NCI-H526 (cell line): ENCODE results near the gene SLC6A4.
"Not testable (repeated sequence)": the region's sequence is repeated elsewhere in the genome, so short reads cannot be mapped to it uniquely, and the experiment has no call there.

Experiments
- DNase-seq, 2 experiments: peaks; one replicate each; lab custom pipeline; 2025; lab: John Stamatoyannopoulos, UW

Gene SLC6A4

DNA sequence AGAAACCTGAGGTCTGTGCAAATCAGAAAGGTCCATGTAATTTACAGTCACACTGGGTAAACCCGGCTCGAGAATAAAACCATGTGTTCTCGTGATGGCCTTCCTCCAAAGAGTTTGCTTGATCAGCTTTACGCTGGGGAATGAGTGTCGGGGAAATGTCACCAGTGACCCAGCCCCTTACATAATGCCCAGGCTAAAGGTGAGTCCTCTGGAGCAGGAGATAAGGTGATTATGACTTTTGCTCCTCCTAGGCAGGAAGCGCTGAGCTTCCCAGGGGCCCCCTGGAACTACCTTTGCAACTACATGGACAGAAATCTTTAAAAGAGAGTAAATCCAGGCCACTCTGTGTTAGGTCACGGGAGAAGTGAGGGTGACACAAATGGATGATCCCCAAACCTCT, 15.7 kb downstream of the SLC6A4 start:
- DNase-seq = no peak

DNA sequence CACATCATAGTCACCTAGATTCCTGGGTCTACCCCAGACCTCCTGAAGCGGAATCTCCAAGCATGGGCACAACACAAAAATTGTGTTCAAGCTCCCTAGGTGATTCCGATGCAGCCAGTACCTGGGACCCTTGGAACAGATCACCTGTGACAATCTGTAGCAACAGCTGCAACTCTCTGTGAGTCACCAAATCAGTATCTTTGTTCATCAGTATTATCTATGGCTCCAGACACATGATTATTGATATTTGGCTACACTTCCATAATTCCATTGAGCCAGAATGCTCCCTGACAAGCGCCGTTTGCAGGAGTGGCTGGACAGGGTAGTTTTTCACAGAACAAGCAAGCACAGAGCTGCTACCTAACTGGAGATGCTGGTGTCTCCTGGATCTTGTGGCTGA, 16.2 kb downstream of the SLC6A4 start:
- DNase-seq = no peak

DNA sequence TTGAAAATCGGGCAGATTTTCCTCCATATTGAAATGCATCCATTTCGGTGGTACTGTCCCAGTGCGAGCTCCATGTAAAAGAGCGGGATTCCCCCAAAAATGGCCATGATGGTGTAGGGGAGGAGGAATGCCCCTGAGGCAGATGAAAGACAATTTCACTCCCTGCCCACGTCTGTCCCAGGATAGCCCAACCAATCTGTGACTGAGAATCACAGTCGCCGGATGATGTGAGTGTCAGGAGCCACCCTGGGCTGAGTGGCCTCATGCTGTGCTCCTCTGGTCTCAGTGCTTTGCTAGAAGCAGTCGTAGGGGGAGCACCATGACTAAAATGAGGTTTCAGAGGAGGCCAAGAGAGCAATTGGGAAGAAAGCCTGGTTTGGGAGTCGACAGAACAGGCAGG, 16.7 kb downstream of the SLC6A4 start:
- no peak for DNase-seq

DNA sequence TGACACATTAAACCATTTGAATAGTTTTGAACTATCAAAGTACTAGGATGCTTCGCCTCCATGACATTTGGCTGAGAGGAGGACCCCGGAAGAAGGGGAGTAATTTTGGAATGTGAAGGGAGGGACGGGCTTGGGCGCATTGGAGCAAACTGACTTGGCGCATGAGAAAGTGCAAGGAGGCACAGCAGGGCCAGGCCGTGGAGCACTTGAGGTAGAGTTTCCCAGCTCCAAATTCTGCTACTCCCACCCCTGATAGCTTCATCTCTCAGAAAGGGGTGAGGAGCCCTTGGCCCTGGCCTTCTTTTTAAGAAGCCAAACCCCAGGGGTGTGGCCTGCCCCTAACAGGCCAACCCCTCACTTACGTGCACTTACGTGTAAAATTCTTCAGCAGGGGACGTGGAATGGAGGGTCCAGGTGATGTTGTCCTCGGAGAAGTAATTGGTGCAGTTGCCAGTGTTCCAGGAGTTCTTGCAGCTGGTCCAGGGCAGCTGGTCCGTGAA, 17.7 kb downstream of the SLC6A4 start:
- no peak for DNase-seq

DNA sequence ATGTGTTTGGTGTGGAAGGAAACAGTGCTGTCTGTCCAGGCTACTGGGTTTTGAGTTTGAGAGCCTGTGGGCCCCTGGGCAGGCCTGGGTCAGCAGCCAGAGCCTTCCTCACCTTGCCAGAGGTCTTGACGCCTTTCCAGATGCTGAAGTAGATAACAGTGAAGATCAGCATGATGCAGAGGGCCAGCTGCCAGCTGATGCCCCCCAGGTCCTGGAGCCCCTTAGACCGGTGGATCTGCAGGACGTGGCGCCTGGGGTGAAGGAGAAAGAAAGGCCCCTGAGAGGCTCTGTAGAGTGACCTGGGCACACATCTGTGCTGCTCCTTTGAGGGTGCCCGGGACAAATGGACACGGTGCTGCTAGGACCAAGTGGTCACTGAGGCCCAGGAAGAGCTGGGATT, 18.4 kb downstream of the SLC6A4 start:
- no peak for DNase-seq

DNA sequence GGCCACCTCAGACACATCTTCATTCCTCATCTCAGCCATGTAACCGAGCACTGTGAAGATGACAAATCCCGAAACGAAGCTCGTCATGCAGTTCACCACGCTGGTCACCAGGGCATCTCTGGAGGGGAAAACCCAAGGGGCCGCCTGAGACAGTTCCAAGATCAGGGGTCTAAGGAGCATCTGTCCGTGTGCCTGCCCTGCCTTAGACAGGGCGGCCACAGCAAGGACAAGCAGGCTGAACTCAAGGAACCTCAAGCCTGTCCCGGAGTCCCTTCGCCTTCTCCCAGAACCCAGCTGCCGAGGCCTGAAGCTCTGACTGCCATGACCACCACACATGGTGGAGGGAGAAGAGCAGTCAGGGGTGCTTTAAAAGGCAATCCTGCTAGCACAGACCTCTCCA, 22.7 kb downstream of the SLC6A4 start:
- no peak for DNase-seq

DNA sequence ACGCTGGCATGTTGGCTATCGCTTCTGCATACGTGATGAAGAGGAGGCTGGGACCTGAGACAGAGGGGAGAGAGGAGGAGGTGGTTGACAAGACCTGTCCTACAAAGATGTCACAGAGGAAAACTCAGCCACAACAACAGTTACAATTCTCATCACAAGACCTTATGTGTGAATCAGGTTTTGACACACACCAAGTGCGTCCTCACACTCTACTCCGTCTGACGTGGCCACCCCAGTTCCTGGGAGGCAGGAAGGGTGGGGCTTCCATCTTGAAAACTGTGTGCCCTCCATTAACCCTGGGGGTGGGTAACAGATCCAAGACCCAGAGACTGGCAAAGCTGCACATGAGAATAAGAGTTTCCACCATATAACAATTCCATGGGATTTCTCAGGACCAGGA, 24.1 kb downstream of the SLC6A4 start:
- no peak for DNase-seq

DNA sequence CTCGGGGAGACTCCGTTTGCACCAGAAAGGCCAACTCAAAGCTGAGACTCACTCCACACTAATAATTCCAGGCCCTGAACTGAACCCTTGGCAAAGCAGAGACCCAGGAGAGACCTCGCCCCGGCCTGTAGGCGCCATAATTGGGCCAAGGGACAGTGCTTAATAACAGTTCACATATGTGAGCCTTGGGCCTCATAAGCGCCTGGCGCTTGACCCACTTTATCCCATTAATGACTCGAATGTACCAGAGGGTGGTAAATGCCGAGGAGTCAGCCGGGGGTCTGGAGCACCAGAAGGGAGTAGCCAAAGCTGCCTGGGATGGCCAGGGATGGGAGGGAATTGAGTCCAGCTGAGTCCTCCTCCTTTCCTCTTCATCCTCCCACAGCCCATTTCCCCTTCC, 24.6 kb downstream of the SLC6A4 start:
- DNase-seq = no peak

DNA sequence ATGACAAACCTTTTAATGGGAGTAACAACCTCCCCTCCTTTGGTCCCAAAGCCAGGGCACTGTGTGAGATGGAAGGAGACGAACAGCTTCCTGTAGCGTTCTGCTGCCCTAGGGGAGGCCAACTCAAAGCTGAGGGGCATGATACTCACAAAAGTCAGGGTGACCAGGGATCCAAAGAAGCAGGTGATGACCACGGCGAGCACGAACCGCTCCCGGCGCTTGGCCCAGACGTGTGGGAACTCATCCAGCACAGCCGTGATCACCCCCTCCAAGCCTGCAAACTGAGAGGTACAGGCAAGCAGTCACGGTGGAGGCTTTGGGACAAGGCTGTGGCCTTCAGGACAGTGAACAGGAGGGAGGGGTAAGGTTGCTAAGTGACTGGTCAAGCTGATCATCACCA, 25.1 kb downstream of the SLC6A4 start:
- DNase-seq = no peak

DNA sequence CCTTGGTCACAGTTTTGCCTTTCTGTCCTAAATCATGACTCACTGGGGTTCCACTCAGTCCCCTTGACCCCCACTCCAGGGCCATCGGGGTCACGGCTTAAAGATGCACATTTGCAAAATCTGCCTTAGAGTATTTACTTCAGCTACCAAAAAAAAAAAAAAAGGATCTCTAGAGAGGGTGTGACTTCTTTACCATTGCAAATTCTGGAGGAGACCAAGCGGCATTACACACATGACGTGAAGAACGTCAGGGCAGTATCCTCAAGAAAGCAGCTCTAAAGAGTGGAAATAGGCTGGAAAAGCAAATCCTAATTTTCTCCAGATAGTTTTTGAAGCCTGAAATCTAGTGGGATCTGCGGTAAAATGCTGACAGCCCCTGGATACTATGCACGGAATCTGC, 25.6 kb downstream of the SLC6A4 start:
- DNase-seq = no peak

DNA sequence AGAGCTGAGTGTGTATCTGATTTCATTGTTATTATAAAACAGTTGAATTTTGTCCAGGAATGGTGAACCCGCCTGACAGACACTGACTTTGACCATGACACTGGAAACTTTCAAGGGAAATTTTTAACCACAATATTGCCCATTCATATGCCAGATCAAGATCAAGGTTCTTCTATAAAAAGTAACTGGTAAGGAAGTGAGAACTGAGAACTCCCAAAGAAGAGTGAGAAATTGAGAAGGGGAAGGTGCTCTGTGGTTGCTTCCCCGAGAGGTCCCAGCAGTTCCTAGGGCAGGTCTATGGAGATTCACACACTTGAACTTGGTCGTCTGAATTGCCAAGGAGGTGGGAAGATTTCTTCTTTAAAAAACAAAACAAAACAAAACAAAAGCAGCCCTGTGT, 27.3 kb downstream of the SLC6A4 start:
- no peak for DNase-seq

DNA sequence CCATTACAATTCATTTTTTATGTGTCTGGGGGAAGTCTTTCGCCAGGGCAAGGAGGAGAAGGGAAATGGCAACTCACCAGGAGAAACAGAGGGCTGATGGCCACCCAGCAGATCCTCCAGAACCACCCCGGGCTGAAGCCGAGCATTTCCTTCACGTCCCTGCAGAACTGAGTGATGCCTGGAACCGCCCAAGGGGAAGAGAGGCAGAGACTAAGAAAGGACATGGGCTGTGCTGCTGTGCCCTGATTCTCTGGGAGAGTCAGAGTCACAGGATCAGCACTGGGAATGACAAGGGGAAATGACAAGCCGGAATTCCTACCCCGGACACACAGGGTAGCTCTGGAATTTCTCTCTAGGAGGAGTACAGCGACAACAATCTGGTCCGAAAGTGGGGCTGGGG, 27.8 kb downstream of the SLC6A4 start:
- no peak for DNase-seq

DNA sequence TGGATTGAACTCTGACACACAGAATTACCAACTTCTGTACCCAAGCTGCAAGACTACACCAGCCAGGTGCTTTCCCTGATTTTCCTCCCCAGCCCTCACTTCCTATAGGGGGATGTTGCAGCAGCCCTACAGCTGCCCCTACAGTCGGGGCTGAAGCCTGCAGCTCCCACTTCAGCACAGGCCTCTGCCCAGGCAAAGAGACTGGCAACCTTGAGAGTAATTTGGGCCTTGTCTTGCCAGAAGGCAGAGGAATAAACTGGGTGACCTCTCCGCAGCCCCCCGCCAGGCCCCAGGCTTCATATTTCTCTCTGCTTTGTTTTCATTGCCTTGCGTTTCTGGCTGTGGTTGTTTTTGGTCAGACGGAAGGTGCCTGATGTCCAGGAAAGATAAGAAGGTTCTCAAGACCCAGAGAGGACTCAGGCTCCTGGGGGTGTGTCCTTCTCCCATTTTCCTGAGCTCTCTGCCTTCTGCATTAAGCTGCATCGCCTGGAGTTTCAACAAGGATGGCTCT, 32.0 kb downstream of the SLC6A4 start:
- no peak for DNase-seq

DNA sequence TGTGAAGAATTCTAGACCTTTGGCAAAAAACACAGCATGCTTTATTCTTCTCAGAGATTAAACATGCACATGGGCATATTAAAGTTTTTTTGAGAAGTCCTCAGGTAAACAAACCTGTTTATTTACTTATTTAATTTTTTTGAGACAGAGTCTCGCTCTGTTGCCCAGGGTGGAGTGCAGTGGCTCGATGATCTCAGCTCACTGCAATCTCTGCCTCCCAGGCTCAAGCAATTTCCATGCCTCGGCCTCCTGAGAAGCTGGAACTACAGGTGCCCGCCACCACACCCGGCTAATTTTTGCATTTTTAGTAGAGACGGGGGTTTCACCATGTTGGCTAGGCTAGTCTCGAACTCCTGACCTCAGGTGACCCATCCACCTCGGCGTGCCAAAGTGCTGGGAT, 34.8 kb downstream of the SLC6A4 start:
- DNase-seq = not testable (repeated sequence)

DNA sequence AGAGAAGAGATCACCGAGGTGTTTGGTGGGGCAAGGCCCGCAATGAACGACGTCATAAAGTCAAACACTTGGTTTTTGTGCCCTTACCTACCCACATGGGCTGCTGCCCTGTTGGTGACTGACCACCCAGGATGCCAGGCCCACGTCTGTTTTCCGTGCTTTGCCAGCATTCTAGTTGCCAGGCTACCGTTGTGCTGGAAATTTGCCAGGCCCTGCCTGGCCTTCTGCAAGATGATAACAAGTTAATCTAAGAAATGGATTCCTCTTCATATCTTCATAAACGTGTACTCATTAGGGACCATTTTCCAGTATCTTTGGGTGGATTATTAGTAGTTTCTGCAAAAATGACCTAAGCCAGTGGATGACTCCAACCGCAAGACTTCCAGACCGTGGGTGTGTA, 35.4 kb downstream of the SLC6A4 start:
- DNase-seq = no peak

DNA sequence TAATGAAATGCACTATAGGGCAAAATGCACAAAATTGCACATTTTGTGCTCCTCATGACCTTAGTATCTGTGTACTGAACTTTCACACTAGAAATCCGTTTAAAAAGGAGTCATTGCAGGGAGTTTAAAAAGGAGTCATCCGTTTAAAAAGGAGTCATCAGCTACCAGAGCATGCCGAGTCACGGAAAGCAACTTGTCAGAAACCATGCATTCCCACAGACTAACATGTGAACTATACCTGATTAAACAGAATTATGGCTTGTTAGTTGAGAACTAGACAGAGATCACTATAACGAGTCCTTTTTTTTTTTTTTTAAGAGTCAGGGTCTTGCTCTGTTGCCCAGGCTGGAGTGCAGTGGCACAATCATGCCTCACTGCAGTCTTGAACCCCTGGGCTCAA, 35.9 kb downstream of the SLC6A4 start:
- no peak for DNase-seq

DNA sequence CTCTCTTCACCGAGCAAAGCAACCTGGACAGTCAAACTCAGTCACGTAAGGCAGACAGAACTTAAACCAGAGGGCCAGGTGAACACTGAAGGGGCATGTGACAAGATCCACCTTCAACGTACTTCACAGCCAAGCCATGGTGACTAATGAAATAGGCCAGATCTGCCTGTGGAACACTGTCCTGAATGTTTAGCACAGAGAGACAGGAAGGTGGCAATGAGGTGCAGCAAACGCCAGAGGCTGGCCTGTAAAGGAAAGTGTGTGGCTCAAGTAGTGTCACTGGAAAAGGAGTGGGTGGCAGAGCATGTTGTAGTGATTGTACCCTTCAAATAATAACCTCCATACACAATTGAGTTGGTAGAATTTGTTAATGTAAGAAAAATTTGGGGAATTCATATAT, 38.1 kb downstream of the SLC6A4 start:
- no peak for DNase-seq

DNA sequence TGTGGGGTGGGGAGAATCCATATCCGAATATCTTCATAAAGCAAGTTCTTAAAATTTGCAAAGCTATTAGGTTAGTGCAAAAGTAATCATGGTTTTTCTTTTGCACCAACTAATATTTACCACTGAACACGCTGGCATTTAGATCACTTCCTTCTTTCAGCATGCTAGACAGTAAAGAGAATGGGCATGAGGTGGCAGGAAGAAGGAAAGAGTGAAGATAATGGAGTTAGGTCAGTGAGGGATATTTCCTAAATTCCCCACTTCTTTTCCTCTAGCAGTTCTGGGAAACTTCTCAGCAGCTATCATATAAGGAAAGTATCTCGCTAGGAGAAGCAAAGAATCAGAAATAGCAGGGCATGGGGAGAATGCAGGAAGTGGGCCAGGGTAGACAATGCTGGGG, 39.0 kb downstream of the SLC6A4 start:
- no peak for DNase-seq

DNA sequence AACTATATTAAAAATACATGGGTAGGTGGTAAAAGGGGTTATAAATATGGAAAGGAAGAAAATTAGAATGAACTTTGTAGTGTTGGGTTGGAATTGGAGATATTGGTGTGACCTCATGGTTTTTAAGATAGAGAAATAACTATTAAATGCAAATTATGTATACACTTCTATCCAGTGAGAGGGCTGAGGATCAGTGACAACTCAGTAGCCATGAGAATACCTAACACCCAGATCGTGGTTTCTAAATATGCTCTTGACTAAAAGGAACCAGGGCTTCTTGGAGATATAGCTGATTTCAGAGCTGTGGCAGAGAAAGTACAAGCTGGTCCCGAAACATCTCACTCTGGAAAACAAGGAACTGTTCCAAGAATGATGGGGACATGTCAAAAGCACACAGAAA, 44.4 kb downstream of the SLC6A4 start:
- DNase-seq = no peak

DNA sequence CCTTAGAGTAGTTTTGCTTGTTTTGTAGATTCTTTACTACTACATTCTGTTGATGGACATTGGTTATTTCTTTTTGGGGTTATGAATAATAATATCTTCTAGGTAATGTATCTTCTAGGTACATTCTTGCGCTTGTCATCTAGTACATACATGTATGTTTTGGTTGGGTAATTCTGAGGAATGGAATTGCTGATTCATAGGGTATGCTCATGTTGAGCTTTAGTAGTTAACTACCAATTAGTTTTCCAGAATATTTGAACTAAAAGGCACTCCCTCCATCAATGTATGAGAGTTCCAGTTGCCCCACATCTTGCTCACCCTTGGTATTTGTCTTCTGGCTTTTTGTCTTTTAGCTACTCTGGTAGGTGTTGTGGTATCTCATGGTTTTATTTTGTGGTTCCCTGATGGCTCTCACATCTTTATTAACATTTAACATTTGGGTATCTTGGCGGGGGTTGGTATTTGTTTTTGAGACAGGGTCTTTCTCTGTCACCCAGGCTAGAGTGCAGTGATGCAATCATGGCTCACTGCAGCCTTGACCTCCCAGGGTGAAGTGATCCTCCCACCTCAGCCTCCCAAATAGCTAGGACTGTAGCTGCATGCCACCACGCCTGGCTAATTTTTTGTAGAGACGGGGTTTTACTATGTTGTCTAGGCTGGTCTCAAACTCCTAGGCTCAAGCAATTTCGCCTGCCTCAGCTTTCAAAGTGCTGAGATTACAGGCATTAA, 47.1 kb downstream of the SLC6A4 start:
- DNase-seq = no peak

DNA sequence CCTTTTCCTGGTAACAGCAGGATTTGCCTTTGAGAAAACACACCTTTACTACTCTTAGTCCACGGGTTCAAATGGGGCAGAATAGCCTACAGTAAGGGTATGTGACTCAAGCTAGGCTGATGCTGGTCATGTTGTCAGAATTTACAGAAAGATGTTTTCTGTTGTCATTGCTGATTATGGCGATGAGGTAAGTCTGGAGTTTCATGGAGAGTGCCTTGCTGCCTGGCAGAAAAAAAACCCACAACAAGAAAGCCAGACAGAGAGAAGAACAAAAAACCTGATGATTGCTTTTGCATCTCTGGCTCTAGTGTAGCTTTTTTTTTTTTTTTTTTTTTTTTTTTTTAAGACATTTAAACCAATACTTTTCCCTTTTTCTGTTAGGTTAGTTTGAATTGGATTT, 47.9 kb downstream of the SLC6A4 start:
- DNase-seq = no peak

DNA sequence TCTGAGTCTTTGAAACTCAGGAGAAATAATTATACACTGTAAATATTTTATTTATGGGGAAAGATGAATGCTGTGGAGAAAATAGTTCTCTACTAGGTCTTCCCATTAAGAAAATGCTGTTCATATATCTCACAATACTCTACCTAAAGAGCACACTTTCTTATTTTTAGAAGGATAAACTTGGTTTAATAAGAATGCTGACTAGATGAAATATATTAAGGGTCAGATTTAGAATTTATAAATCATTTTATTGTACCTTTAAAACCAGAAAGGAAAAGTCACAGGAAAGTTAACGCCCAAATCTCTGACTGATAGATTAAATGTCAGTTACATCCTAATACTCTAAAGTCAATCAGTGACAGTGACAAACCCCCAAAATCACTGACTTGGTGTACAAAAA, 48.7 kb downstream of the SLC6A4 start:
- no peak for DNase-seq

DNA sequence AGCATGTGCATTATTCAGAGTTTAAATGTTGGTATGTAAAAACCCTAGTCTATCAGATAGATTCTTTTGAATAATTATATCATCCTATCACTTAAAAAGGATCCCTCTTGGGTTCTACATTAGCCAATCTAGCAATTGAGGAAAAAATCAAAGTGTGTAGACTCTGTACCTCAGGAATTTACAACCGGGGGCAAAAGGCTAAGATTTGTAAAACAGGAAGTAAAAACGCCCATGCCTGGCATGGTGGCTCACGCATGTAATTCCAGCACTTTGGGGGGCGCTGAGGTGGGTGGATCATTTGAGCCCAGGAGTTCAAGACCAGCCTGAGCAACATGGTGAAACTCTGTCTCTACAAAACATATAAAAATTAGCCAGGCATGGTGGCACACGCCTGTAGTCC, 58.6 kb downstream of the SLC6A4 start:
- DNase-seq = no peak

DNA sequence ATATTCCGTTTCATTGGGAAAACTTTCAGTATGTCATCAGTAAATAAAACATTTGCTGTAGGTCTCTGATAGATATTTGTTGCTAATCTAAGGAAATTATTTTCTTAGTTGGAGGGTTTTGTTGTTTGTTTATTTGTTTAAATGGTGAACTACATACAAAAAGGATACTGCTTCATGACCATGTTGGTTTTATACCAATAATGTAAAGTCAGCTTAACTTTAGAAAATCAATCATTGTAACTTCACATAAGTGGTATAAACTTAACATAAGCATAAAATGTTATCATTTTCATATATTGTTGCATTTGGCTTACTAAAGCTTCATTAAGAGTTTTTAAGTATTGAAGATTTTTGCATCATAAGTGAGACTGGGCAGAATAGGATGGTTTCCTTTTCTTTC, 60.9 kb downstream of the SLC6A4 start:
- DNase-seq = no peak
